GM19438 (cell line): ENCODE data around the gene FOXL3.
"Not testable (repeated sequence)": the region's sequence is repeated elsewhere in the genome, so short reads cannot be mapped to it uniquely, and the experiment has no call there.

Source experiments
- ATAC-seq: cut with Tn5 transposase; IDR thresholded peaks from one replicate; pipeline ENCODE4 v1.9.1; 2021; ENCODE audit warnings: low read depth; ENCODE audit not compliant: unreplicated experiment

Gene FOXL3

GRCh38 chr7:335358-336148 lies 45.6 kb downstream of the FOXL3 start:
- ATAC-seq, result no peak

GRCh38 chr7:336149-336533 lies 46.2 kb downstream of the FOXL3 start:
- ATAC-seq, result not testable (repeated sequence)

- ATAC-seq, result no peak
Observed at GRCh38 chr7:336810-337566, 47.0 kb downstream of the FOXL3 start.

- ATAC-seq, result no peak
Observed at GRCh38 chr7:337567-337951, 47.6 kb downstream of the FOXL3 start.

- ATAC-seq, result no peak
Observed at GRCh38 chr7:338295-339061, 48.5 kb downstream of the FOXL3 start.

- no peak for ATAC-seq
Observed at GRCh38 chr7:339062-339342, 49.0 kb downstream of the FOXL3 start.

GRCh38 chr7:339696-340095 lies 49.7 kb downstream of the FOXL3 start:
- ATAC-seq, result no peak

GRCh38 chr7:340200-340937 lies 50.4 kb downstream of the FOXL3 start:
- ATAC-seq, result no peak
